Thyroid gland (tissue), 4 donors: Measurements from ENCODE around the gene GNAQ.

ENCODE experiments used
- POLR2A ChIP-seq, 2 donors: fragments of 450-650 bp; IDR thresholded peaks; one replicate each; pipeline ENCODE4 v1.6.1; 2017; ENCODE audit warnings: antibody characterized with exemption in 2 of 2, mild to moderate bottlenecking in 2 of 2, moderate library complexity in 1 of 2
- TF ChIP-seq, protein P1 (sequence below), 6 experiments: fragments of 200-600 bp in 3 of 6; fragments of 450-650 bp in 3 of 6; sonication (generic) in 3 of 6; IDR thresholded peaks; one replicate each; pipeline ENCODE4 v1.5.1; 2016 to 2019; ENCODE audit warnings: antibody characterized with exemption in 6 of 6, mild to moderate bottlenecking in 2 of 6, inconsistent platforms in 1 of 6, moderate library complexity in 1 of 6

DNA sequence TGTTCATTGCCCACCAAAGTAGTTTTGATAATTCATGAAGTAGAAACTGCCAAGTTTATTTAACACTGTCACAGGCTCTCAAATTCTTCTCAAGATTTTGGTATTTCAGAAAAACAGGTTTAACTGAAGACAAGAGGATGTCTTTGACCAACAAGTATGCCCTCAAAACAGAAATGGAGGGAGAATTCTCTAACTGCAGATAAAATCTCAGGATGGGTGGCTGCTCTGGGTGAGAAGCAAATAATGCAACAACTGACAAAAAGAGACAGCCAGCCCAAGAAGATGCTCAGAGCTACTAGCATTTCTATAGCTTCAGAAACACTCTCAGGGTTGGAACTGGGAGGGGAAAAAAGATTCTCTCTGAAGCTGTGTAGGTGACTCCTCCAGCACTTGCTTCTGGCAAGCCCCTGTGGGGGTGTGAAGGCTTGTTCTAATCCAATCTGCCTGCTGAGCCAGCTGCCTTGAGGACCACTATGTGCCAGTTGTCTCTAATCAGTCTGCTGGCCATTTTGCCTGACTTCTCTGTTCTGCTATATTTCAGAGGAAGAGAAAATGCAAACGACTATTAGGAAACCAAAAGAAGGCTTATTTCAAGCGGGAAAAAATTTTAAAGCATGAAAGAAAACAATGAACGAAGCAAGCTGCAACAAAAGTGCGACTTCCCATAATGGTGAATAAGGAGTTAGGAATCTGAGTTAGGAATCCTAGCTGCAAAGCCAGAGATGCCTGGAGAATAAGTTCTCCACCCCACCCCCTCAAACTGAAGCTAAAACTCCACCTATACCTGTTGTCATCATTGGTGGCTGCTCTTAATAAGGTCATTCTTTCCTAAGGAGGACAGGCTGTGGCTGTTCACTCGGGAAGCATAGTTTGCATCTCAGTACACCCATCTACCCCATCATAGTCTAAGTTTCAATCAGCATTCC, 147.5 kb downstream of the GNAQ start:
- TF ChIP-seq, protein P1, sequence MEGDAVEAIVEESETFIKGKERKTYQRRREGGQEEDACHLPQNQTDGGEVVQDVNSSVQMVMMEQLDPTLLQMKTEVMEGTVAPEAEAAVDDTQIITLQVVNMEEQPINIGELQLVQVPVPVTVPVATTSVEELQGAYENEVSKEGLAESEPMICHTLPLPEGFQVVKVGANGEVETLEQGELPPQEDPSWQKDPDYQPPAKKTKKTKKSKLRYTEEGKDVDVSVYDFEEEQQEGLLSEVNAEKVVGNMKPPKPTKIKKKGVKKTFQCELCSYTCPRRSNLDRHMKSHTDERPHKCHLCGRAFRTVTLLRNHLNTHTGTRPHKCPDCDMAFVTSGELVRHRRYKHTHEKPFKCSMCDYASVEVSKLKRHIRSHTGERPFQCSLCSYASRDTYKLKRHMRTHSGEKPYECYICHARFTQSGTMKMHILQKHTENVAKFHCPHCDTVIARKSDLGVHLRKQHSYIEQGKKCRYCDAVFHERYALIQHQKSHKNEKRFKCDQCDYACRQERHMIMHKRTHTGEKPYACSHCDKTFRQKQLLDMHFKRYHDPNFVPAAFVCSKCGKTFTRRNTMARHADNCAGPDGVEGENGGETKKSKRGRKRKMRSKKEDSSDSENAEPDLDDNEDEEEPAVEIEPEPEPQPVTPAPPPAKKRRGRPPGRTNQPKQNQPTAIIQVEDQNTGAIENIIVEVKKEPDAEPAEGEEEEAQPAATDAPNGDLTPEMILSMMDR (IDR thresholded peaks at IDR 0.05) = no peak
- no peak for TF ChIP-seq POLR2A (IDR thresholded peaks at IDR 0.05)
